WTC11 (cell line): ENCODE data around the gene PTCD3. TPM values are rescaled to one million over a fixed set of nuclear protein-coding genes. Genes with fewer than 3 reads are reported as not detected.

Source experiments
- ATAC-seq: fragments of 200-7000 bp; cut with Tn5 transposase; 2 replicates; pipeline ENCODE4 v1.10.0; 2021; ENCODE audit warnings: mild to moderate bottlenecking, moderate library complexity
- CTCF ChIA-PET: fragments of 300-600 bp; sonication (Branson Sonifier 250); formaldehyde crosslinking; loops from one replicate; lab custom pipeline; 2021; ENCODE audit warnings: antibody characterized with exemption; lab: Charles Lee
- POLR2A ChIA-PET: fragments of 350-600 bp; sonication (Branson Sonifier 250); formaldehyde crosslinking; loops from one replicate; lab custom pipeline; 2021; ENCODE audit warnings: antibody characterized with exemption; lab: Charles Lee
- DNase-seq: peaks from one replicate; pipeline ENCODE4 v3.0.0; 2021; ENCODE audit warnings: low spot score
- H3K27ac Mint-ChIP-seq: 2 replicates; pipeline ENCODE4 v1.8.0; 2021; ENCODE audit warnings: mixed read lengths
- H3K27me3 Mint-ChIP-seq: 2 replicates; pipeline ENCODE4 v1.8.0; 2021; ENCODE audit warnings: low read depth, mild to moderate bottlenecking, moderate library complexity, mixed read lengths
- H3K36me3 Mint-ChIP-seq: 2 replicates; pipeline ENCODE4 v1.8.0; 2021; ENCODE audit warnings: mixed read lengths
- H3K4me1 Mint-ChIP-seq: 2 replicates; pipeline ENCODE4 v1.8.0; 2022; ENCODE audit warnings: mixed read lengths
- H3K4me3 Mint-ChIP-seq: 2 replicates; pipeline ENCODE4 v1.8.0; 2021; ENCODE audit warnings: mild to moderate bottlenecking, moderate library complexity, mixed read lengths
- H3K9me3 Mint-ChIP-seq: 2 replicates; pipeline ENCODE4 v1.8.0; 2021; ENCODE audit warnings: mixed read lengths
- ELF4 ChIP-seq: sonication (generic); formaldehyde crosslinking; IDR thresholded peaks from 2 replicates; pipeline ENCODE4 v1.8.1; 2022; ENCODE audit warnings: low read depth, mild to moderate bottlenecking, moderate library complexity, missing genetic modification reagents
- EMX1 ChIP-seq: fragments of 250-450 bp; sonication (Bioruptor Pico); IDR thresholded peaks from 2 replicates; pipeline ENCODE4 v1.8.0; 2021; ENCODE audit warnings: mild to moderate bottlenecking
- ESRRA ChIP-seq: sonication (generic); formaldehyde crosslinking; IDR thresholded peaks from 2 replicates; pipeline ENCODE4 v1.8.1; 2022; ENCODE audit warnings: mild to moderate bottlenecking, missing genetic modification reagents, borderline replicate concordance
- FOXK1 ChIP-seq: sonication (generic); formaldehyde crosslinking; IDR thresholded peaks from 2 replicates; pipeline ENCODE4 v1.8.0; 2022; ENCODE audit warnings: mild to moderate bottlenecking, moderate library complexity, missing genetic modification reagents
- FOXP1 ChIP-seq: sonication (generic); formaldehyde crosslinking; IDR thresholded peaks from 2 replicates; pipeline ENCODE4 v1.8.0; 2022; ENCODE audit warnings: missing genetic modification reagents, mild to moderate bottlenecking, moderate library complexity, borderline replicate concordance
- GABPB1 ChIP-seq: sonication (generic); formaldehyde crosslinking; IDR thresholded peaks from 2 replicates; pipeline ENCODE4 v1.8.1; 2023; ENCODE audit warnings: mild to moderate bottlenecking, missing genetic modification reagents
- JAZF1 ChIP-seq: fragments of 250-450 bp; sonication (Bioruptor Pico); IDR thresholded peaks from 2 replicates; pipeline ENCODE4 v1.9.0; 2021; ENCODE audit warnings: moderate library complexity, mild to moderate bottlenecking, inconsistent platforms
- NFE2L1 ChIP-seq: sonication (generic); formaldehyde crosslinking; IDR thresholded peaks from 2 replicates; pipeline ENCODE4 v1.8.1; 2023; ENCODE audit warnings: missing genetic modification reagents
- NR2C2 ChIP-seq: sonication (generic); formaldehyde crosslinking; IDR thresholded peaks from 2 replicates; pipeline ENCODE4 v1.8.0; 2022; ENCODE audit warnings: mild to moderate bottlenecking, missing genetic modification reagents
- SMAD3 ChIP-seq: sonication (generic); formaldehyde crosslinking; IDR thresholded peaks from 2 replicates; pipeline ENCODE4 v1.8.0; 2022; ENCODE audit warnings: missing genetic modification reagents, mild to moderate bottlenecking, borderline replicate concordance
- SP1 ChIP-seq: sonication (generic); formaldehyde crosslinking; conservative IDR thresholded peaks from 2 replicates; pipeline ENCODE4 v1.8.1; 2022; ENCODE audit warnings: missing genetic modification reagents
- TCF7 ChIP-seq: sonication (generic); formaldehyde crosslinking; IDR thresholded peaks from 2 replicates; pipeline ENCODE4 v1.8.0; 2022; ENCODE audit warnings: mild to moderate bottlenecking, low read depth, missing genetic modification reagents, moderate library complexity
- ZNF416 ChIP-seq: fragments of 250-450 bp; sonication (Bioruptor Pico); IDR thresholded peaks from 2 replicates; pipeline ENCODE4 v1.9.0; 2021; ENCODE audit warnings: mild to moderate bottlenecking, inconsistent platforms
- ZNF423 ChIP-seq: fragments of 250-450 bp; sonication (Bioruptor Pico); IDR thresholded peaks from 2 replicates; pipeline ENCODE4 v2.1.2; 2022; ENCODE audit warnings: mild to moderate bottlenecking, moderate library complexity
- total RNA-seq: library from RNA; stranded (reverse); gene quantifications from 3 replicates; pipeline ENCODE4 v1.2.3, GENCODE V29; 2021
- TF ChIP-seq, protein P1 (sequence below): fragments of 250-450 bp; sonication (Bioruptor Pico); IDR thresholded peaks from 2 replicates; pipeline ENCODE4 v1.9.0; 2021; ENCODE audit warnings: mild to moderate bottlenecking
- TF ChIP-seq, protein P2 (sequence below): sonication (generic); formaldehyde crosslinking; IDR thresholded peaks from 2 replicates; pipeline ENCODE4 v1.8.0; 2023; ENCODE audit warnings: mild to moderate bottlenecking, missing genetic modification reagents
- TF ChIP-seq, protein P3 (sequence below): fragments of 250-450 bp; sonication (Bioruptor Pico); IDR thresholded peaks from 2 replicates; pipeline ENCODE4 v1.9.0; 2021; ENCODE audit warnings: mild to moderate bottlenecking, borderline replicate concordance
- TF ChIP-seq, protein P4 (sequence below): sonication (generic); formaldehyde crosslinking; IDR thresholded peaks from 2 replicates; pipeline ENCODE4 v1.8.1; 2022; ENCODE audit warnings: missing genetic modification reagents, borderline replicate concordance
- TF ChIP-seq, protein P5 (sequence below): sonication (generic); formaldehyde crosslinking; IDR thresholded peaks from 2 replicates; pipeline ENCODE4 v1.8.1; 2022; ENCODE audit warnings: mild to moderate bottlenecking, missing genetic modification reagents, moderate library complexity, borderline replicate concordance
- TF ChIP-seq, protein P6 (sequence below): sonication (generic); formaldehyde crosslinking; IDR thresholded peaks from 2 replicates; pipeline ENCODE4 v1.8.1; 2023; ENCODE audit warnings: mild to moderate bottlenecking, missing genetic modification reagents

PTCD3 gene
- total RNA-seq, 1 experiment from 2014 or later = 192 TPM

DNA sequence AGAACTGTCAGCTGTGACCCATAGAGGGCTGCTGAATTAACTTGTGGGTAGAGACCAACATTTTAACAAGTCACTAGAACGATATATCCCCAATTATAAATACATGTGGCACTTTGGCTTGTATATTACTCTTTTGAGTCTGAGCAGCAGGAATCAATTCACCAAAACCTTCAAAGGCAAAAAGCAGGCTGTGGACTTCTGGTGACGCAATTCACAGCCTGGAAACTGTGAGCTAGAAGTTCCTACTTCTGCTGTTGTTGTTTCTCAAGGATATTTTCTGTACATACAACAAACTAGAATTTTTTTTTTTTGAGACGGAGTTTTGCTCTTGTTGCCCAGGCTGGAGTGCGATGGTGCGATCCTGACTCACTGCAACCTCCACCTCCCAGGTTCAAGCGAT lies 37.3 kb downstream of the PTCD3 start:
- CTCF ChIA-PET = interaction anchor here (0.5 to 1.0 kb wide), 3 partner anchors 63 to 506 kb away, joined by 3 to 4 read pairs (median 3); no protein-coding TSS in a partner anchor
- H3K9me3 Mint-ChIP-seq = no peaks in the 10 kb centered on the region
- POLR2A ChIA-PET = interaction anchor here (0.5 kb wide), 1 partner anchor 31 kb away, joined by 4 read pairs; no protein-coding TSS in a partner anchor
- ATAC-seq (no peak), DNase-seq (no peak)
- no peak overlapping the region for H3K4me3 Mint-ChIP-seq
- H3K27me3 Mint-ChIP-seq = no peaks in the 10 kb centered on the region
- H3K27ac Mint-ChIP-seq = no peak overlapping the region; the same call in 1 of the 2 replicates
- peaks cover 61% of the 10 kb centered on the region for H3K36me3 Mint-ChIP-seq
- TF ChIP-seq ELF4 (CRISPR knock-in tag) (no peak), SP1 (CRISPR knock-in tag) (no peak), FOXP1 (CRISPR knock-in tag) (no peak), SMAD3 (CRISPR knock-in tag) (no peak), ZNF423 (no peak), ESRRA (no peak), EMX1 (CRISPR knock-in tag) (no peak)
- TF ChIP-seq, protein P1, sequence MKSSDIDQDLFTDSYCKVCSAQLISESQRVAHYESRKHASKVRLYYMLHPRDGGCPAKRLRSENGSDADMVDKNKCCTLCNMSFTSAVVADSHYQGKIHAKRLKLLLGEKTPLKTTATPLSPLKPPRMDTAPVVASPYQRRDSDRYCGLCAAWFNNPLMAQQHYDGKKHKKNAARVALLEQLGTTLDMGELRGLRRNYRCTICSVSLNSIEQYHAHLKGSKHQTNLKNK (CRISPR knock-in tag) = no peak
- TF ChIP-seq, protein P2, sequence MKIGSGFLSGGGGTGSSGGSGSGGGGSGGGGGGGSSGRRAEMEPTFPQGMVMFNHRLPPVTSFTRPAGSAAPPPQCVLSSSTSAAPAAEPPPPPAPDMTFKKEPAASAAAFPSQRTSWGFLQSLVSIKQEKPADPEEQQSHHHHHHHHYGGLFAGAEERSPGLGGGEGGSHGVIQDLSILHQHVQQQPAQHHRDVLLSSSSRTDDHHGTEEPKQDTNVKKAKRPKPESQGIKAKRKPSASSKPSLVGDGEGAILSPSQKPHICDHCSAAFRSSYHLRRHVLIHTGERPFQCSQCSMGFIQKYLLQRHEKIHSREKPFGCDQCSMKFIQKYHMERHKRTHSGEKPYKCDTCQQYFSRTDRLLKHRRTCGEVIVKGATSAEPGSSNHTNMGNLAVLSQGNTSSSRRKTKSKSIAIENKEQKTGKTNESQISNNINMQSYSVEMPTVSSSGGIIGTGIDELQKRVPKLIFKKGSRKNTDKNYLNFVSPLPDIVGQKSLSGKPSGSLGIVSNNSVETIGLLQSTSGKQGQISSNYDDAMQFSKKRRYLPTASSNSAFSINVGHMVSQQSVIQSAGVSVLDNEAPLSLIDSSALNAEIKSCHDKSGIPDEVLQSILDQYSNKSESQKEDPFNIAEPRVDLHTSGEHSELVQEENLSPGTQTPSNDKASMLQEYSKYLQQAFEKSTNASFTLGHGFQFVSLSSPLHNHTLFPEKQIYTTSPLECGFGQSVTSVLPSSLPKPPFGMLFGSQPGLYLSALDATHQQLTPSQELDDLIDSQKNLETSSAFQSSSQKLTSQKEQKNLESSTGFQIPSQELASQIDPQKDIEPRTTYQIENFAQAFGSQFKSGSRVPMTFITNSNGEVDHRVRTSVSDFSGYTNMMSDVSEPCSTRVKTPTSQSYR (CRISPR knock-in tag) = no peak
- TF ChIP-seq, protein P3, sequence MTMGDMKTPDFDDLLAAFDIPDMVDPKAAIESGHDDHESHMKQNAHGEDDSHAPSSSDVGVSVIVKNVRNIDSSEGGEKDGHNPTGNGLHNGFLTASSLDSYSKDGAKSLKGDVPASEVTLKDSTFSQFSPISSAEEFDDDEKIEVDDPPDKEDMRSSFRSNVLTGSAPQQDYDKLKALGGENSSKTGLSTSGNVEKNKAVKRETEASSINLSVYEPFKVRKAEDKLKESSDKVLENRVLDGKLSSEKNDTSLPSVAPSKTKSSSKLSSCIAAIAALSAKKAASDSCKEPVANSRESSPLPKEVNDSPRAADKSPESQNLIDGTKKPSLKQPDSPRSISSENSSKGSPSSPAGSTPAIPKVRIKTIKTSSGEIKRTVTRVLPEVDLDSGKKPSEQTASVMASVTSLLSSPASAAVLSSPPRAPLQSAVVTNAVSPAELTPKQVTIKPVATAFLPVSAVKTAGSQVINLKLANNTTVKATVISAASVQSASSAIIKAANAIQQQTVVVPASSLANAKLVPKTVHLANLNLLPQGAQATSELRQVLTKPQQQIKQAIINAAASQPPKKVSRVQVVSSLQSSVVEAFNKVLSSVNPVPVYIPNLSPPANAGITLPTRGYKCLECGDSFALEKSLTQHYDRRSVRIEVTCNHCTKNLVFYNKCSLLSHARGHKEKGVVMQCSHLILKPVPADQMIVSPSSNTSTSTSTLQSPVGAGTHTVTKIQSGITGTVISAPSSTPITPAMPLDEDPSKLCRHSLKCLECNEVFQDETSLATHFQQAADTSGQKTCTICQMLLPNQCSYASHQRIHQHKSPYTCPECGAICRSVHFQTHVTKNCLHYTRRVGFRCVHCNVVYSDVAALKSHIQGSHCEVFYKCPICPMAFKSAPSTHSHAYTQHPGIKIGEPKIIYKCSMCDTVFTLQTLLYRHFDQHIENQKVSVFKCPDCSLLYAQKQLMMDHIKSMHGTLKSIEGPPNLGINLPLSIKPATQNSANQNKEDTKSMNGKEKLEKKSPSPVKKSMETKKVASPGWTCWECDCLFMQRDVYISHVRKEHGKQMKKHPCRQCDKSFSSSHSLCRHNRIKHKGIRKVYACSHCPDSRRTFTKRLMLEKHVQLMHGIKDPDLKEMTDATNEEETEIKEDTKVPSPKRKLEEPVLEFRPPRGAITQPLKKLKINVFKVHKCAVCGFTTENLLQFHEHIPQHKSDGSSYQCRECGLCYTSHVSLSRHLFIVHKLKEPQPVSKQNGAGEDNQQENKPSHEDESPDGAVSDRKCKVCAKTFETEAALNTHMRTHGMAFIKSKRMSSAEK (CRISPR knock-in tag) = no peak
- TF ChIP-seq, protein P4, sequence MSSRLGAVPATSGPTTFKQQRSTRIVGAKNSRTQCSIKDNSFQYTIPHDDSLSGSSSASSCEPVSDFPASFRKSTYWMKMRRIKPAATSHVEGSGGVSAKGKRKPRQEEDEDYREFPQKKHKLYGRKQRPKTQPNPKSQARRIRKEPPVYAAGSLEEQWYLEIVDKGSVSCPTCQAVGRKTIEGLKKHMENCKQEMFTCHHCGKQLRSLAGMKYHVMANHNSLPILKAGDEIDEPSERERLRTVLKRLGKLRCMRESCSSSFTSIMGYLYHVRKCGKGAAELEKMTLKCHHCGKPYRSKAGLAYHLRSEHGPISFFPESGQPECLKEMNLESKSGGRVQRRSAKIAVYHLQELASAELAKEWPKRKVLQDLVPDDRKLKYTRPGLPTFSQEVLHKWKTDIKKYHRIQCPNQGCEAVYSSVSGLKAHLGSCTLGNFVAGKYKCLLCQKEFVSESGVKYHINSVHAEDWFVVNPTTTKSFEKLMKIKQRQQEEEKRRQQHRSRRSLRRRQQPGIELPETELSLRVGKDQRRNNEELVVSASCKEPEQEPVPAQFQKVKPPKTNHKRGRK (CRISPR knock-in tag) = no peak
- no peaks in the 10 kb centered on the region for H3K4me1 Mint-ChIP-seq

DNA sequence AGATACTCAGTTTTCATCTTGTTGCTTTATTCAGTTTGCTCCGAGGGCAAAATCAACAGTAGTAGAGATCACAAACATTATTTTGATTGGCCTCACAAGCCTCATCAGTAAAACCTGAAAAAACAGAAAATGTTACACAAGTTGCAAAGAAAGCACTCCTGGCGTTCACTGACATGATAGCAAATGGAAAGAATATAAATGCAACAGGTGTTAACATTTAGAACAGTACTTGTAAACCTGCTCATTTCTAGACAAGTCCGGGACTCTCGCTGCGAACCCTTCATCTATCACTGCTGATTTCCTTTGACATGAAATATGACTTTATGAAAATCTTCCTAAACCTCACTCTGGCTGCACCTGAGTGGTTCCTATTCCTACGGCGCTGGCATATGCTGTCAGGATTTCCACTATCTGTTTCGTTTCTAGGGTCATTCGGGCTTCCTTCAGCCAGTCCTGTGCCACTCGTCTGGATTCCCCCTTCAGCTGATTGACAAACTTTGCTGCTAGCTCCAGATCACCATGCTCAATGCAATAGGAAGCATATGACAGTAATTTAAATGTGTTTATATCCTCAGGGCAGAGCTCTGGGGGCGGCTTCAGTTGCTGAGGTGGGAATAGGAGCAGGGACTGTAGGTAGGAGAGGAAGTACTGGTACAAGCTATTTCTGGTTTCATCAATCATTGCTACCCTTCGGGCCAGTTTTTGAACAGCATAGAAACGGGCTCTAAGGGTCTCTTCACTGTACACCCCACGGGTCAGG lies 38.1 kb downstream of the PTCD3 start:
- no peak overlapping the region for H3K4me3 Mint-ChIP-seq
- H3K27me3 Mint-ChIP-seq = no peaks in the 10 kb centered on the region
- ChIA-PET POLR2A (interaction anchor here (0.6 kb wide), 1 partner anchor 114 kb away, joined by 3 read pairs; no protein-coding TSS in a partner anchor), CTCF (interaction anchor here (0.7 to 0.9 kb wide), 2 partner anchors 56 to 506 kb away, joined by 3 to 4 read pairs; no protein-coding TSS in a partner anchor)
- H3K9me3 Mint-ChIP-seq = no peaks in the 10 kb centered on the region
- peaks cover 61% of the 10 kb centered on the region for H3K36me3 Mint-ChIP-seq
- no peaks in the 10 kb centered on the region for H3K4me1 Mint-ChIP-seq
- H3K27ac Mint-ChIP-seq = no peak overlapping the region; the same call in 1 of the 2 replicates
- ATAC-seq = no peak
- DNase-seq = no peak
- no peak for TF ChIP-seq SP1 (CRISPR knock-in tag)
- TF ChIP-seq, protein P5, sequence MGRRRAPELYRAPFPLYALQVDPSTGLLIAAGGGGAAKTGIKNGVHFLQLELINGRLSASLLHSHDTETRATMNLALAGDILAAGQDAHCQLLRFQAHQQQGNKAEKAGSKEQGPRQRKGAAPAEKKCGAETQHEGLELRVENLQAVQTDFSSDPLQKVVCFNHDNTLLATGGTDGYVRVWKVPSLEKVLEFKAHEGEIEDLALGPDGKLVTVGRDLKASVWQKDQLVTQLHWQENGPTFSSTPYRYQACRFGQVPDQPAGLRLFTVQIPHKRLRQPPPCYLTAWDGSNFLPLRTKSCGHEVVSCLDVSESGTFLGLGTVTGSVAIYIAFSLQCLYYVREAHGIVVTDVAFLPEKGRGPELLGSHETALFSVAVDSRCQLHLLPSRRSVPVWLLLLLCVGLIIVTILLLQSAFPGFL (CRISPR knock-in tag) = no peak
- no peak for TF ChIP-seq FOXK1 (CRISPR knock-in tag)
- no peak for TF ChIP-seq ZNF416 (CRISPR knock-in tag)
- no peak for TF ChIP-seq NFE2L1
- TF ChIP-seq, protein P6, sequence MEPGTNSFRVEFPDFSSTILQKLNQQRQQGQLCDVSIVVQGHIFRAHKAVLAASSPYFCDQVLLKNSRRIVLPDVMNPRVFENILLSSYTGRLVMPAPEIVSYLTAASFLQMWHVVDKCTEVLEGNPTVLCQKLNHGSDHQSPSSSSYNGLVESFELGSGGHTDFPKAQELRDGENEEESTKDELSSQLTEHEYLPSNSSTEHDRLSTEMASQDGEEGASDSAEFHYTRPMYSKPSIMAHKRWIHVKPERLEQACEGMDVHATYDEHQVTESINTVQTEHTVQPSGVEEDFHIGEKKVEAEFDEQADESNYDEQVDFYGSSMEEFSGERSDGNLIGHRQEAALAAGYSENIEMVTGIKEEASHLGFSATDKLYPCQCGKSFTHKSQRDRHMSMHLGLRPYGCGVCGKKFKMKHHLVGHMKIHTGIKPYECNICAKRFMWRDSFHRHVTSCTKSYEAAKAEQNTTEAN (CRISPR knock-in tag) = no peak
- no peak for TF ChIP-seq SMAD3 (CRISPR knock-in tag)
- no peak for TF ChIP-seq FOXP1 (CRISPR knock-in tag)
- no peak for TF ChIP-seq ZNF423
- TF ChIP-seq TCF7 (CRISPR knock-in tag) = no peak
- no peak for TF ChIP-seq EMX1 (CRISPR knock-in tag)
- TF ChIP-seq GABPB1 (CRISPR knock-in tag) = no peak
- no peak for TF ChIP-seq JAZF1 (CRISPR knock-in tag)
- no peak for TF ChIP-seq NR2C2 (CRISPR knock-in tag)
